OCI-LY1 (cell line): ENCODE measurements around the gene FAM222A.

ENCODE experiments used
- CTCF ChIP-seq: fragments of 200-600 bp; sonication (generic), shearing (Covaris generic); IDR thresholded peaks from 2 replicates; pipeline ENCODE4 v1.5.1; 2017; ENCODE audit warnings: mild to moderate bottlenecking, antibody characterized with exemption, low read length, moderate library complexity, mixed read lengths
- EZH2 ChIP-seq: fragments of 200-600 bp; sonication (generic), shearing (Covaris generic); IDR thresholded peaks from 2 replicates; pipeline ENCODE4 v1.8.0; 2017; ENCODE audit warnings: borderline replicate concordance, mixed run types, mild to moderate bottlenecking, antibody characterized with exemption, low read length, moderate library complexity, mixed read lengths

- no peak for TF ChIP-seq CTCF
- TF ChIP-seq EZH2: no peak
Observed at GRCh38 chr12:109741286-109741969, 27.8 kb downstream of the FAM222A start.
